ENCODE results near the gene MAST3. TPM values are rescaled to one million over a fixed set of nuclear protein-coding genes. Genes with fewer than 3 reads are reported as not detected.

The MAST3 gene
- total and polyA plus RNA-seq, 2 donors (not counting 1 experiment from before 2014, with no cell fraction given) = 43.5 to 85.5 TPM

GRCh38 chr19:18194554-18195238 lies 97.1 kb downstream of the MAST3 start:
- Mint-ChIP-seq H3K4me1 (peaks cover 34% of the 10 kb centered on the region), H3K9me3 (ENCODE audit: insufficient read depth) (no peaks in the 10 kb centered on the region), H3K27me3 (no peaks in the 10 kb centered on the region), H3K27ac (peak overlapping the region; percentile 78), H3K4me3 (peak overlapping the region; percentile 93)
- ATAC-seq (ENCODE audit: low read depth) = no peak
- 10% methylated on average over 14 of the region's 27 CpGs for WGBS (ENCODE audit: insufficient coverage)
- Histone ChIP-seq H3K36me3 (replicated peaks in 1 of 2; ENCODE audit: control extremely low read depth in 1 of 2, control insufficient read depth in 1 of 2, extremely low read depth in 1 of 2, insufficient read depth in 2 of 2, low read length in 1 of 2) (peaks cover 0 to 25% of the 10 kb centered on the region in 2 experiments), H3K9ac (ENCODE audit: low read length) (peak overlapping the region; percentile 29), H3K27me3 (replicated peaks in 1 of 4; ENCODE audit: control extremely low read depth in 1 of 4, control insufficient read depth in 3 of 4, insufficient read depth in 4 of 4, low read length in 3 of 4) (no peaks in the 10 kb centered on the region), H3K79me2 (ENCODE audit: control insufficient read depth, insufficient read depth, low read length) (peaks cover 14% of the 10 kb centered on the region), H3K9me3 (ENCODE audit: control extremely low read depth in 1 of 3, control insufficient read depth in 2 of 3, insufficient read depth in 1 of 3, low read length in 2 of 3) (no peaks in the 10 kb centered on the region), H4K20me1 (ENCODE audit: control insufficient read depth, insufficient read depth, low read length, poor library complexity, severe bottlenecking) (no peaks in the 10 kb centered on the region), H3K27ac (ENCODE audit: low read length in 2 of 2) (peak overlapping the region; percentile 70 to 71), H3K4me1 (ENCODE audit: control insufficient read depth in 2 of 2, insufficient read depth in 2 of 2, low read length in 2 of 2) (peaks cover 25 to 31% of the 10 kb centered on the region in 2 donors), H2AFZ (ENCODE audit: insufficient read depth, low read depth, low read length, poor library complexity, severe bottlenecking) (peak overlapping the region; percentile 56), H3K4me3 (ENCODE audit: control extremely low read depth in 1 of 5, extremely low read depth in 1 of 5, insufficient read depth in 1 of 5, low read depth in 2 of 5, low read length in 4 of 5) (peak overlapping the region in 4 of 5 experiments; percentile 31 to 90 (median 79)), H3K4me2 (replicated peaks; ENCODE audit: low read depth, low read length, poor library complexity, severe bottlenecking) (peak overlapping the region; percentile 99)
- intact Hi-C loops (cut with micrococcal nuclease) = loop anchor here (5.0 to 10.0 kb wide), 4 partner anchors 97 to 943 kb away; partner anchors contain the start of genes ELL, FCHO1, MAST3 and TMEM161A
- peak; percentile 78 for DNase-seq
- ChIA-PET CTCF (interaction anchor here (0.5 to 6.4 kb wide), 7 partner anchors 8 to 187 kb away, joined by 3 to 105 read pairs (median 7); partner anchors contain the start of genes ARRDC2 and RAB3A), POLR2A (interaction anchor here (0.6 to 5.7 kb wide), 8 partner anchors 9 to 1931 kb away, joined by 3 to 64 read pairs (median 8); partner anchors contain the start of genes IFI30 and RAB3A)
- TF ChIP-seq CTCF (IDR thresholded peaks at IDR 0.05) (no peak), EZH2 (IDR thresholded peaks at IDR 0.05; ENCODE audit: borderline replicate concordance, insufficient read depth, low read depth, low read length, poor library complexity, severe bottlenecking) (no peak)

GRCh38 chr19:18196511-18196845 lies 98.9 kb downstream of the MAST3 start:
- H3K4me1 ChIP-seq (ENCODE audit: control insufficient read depth in 2 of 2, insufficient read depth in 2 of 2, low read length in 2 of 2) = peaks cover 23 to 28% of the 10 kb centered on the region in 2 donors
- H3K27ac Mint-ChIP-seq = no peak overlapping the region
- H3K9me3 Mint-ChIP-seq (ENCODE audit: insufficient read depth) = no peaks in the 10 kb centered on the region
- H3K27me3 ChIP-seq (replicated peaks in 1 of 4; ENCODE audit: control extremely low read depth in 1 of 4, control insufficient read depth in 3 of 4, insufficient read depth in 4 of 4, low read length in 3 of 4) = no peaks in the 10 kb centered on the region
- DNase-seq (no peak), ATAC-seq (ENCODE audit: low read depth) (no peak)
- H3K4me2 ChIP-seq (replicated peaks; ENCODE audit: low read depth, low read length, poor library complexity, severe bottlenecking) = no peak overlapping the region
- H3K79me2 ChIP-seq (ENCODE audit: control insufficient read depth, insufficient read depth, low read length) = peaks cover 7% of the 10 kb centered on the region
- H3K4me1 Mint-ChIP-seq = peaks cover 28% of the 10 kb centered on the region
- H3K36me3 ChIP-seq (replicated peaks in 1 of 2; ENCODE audit: control extremely low read depth in 1 of 2, control insufficient read depth in 1 of 2, extremely low read depth in 1 of 2, insufficient read depth in 2 of 2, low read length in 1 of 2) = peaks cover 0 to 26% of the 10 kb centered on the region in 2 experiments
- H3K4me3 Mint-ChIP-seq = no peak overlapping the region
- TF ChIP-seq CTCF (IDR thresholded peaks at IDR 0.05) (no peak), EZH2 (IDR thresholded peaks at IDR 0.05; ENCODE audit: borderline replicate concordance, insufficient read depth, low read depth, low read length, poor library complexity, severe bottlenecking) (no peak)
- H3K27ac ChIP-seq (ENCODE audit: low read length in 2 of 2) = no peak overlapping the region
- H2AFZ ChIP-seq (ENCODE audit: insufficient read depth, low read depth, low read length, poor library complexity, severe bottlenecking) = no peak overlapping the region
- CTCF ChIA-PET = interaction anchor here (2.4 kb wide), 1 partner anchor 55 kb away, joined by 5 read pairs; no protein-coding TSS in a partner anchor
- intact Hi-C loops (cut with micrococcal nuclease) = loop anchor here (10.0 kb wide), 1 partner anchor 442 kb away; the partner anchor contains the start of gene FCHO1
- WGBS (ENCODE audit: insufficient coverage) = 90% methylated on average over 2 of the region's 7 CpGs
- no peak overlapping the region for H3K9ac ChIP-seq (ENCODE audit: low read length)
- POLR2A ChIA-PET = no interaction called here
- H3K9me3 ChIP-seq (ENCODE audit: control extremely low read depth in 1 of 3, control insufficient read depth in 2 of 3, insufficient read depth in 1 of 3, low read length in 2 of 3) = no peaks in the 10 kb centered on the region
- H4K20me1 ChIP-seq (ENCODE audit: control insufficient read depth, insufficient read depth, low read length, poor library complexity, severe bottlenecking) = no peaks in the 10 kb centered on the region
- H3K4me3 ChIP-seq (ENCODE audit: control extremely low read depth in 1 of 5, extremely low read depth in 1 of 5, insufficient read depth in 1 of 5, low read depth in 2 of 5, low read length in 4 of 5) = no peak overlapping the region
- H3K27me3 Mint-ChIP-seq = no peaks in the 10 kb centered on the region
